ENCODE data around the gene PYDC2. TPM values are rescaled to one million over a fixed set of nuclear protein-coding genes. Genes with fewer than 3 reads are reported as not detected.

PYDC2 gene
- total and polyA plus RNA-seq, 10 of the 15 experiments (the other 5 are each of a cell fraction or from before 2014, with no cell fraction given): not detected

DNA sequence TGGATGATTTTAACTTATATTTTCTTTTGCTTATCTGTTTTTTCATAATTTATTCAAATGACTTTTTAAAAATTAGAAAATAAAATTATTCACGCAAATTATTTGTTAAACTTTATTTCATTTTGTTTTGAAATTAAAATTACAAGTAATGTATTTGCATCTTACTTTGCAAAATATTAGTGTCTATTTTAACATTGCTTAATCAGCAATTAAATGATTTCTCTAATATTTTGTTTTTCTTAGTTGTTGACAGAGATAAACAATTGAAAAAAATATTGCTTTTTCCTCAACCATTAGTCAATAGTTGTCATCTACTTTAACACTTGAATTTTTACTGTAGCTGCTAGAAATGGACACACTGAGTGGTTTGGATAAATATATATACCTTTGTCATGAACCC, 32.8 kb upstream of the PYDC2 start:
- Histone ChIP-seq H2AFZ (ENCODE audit: control insufficient read depth, low read depth, low read length) (no peak overlapping the region), H3K27me3 (replicated peaks in 1 of 2; ENCODE audit: control insufficient read depth in 2 of 2, insufficient read depth in 2 of 2, low read length in 1 of 2) (peaks cover 0 to 1% of the 10 kb centered on the region in 2 experiments; a peak in 1 of 4 replicates), H4K20me1 (ENCODE audit: control insufficient read depth, insufficient read depth) (no peaks in the 10 kb centered on the region), H3K4me2 (ENCODE audit: control insufficient read depth, insufficient read depth) (no peak overlapping the region), H3K9ac (ENCODE audit: control insufficient read depth, insufficient read depth, low read length) (no peak overlapping the region), H3K27ac (ENCODE audit: control insufficient read depth, insufficient read depth) (no peak overlapping the region), H3K79me2 (ENCODE audit: control insufficient read depth, insufficient read depth, low read length) (no peaks in the 10 kb centered on the region), H3K9me3 (replicated peaks; ENCODE audit: control insufficient read depth, insufficient read depth, low read length) (no peaks in the 10 kb centered on the region), H3K36me3 (ENCODE audit: control insufficient read depth in 2 of 2, insufficient read depth in 2 of 2, low read length in 1 of 2) (no peaks in the 10 kb centered on the region), H3K4me3 (no peak overlapping the region), H3K4me1 (ENCODE audit: control insufficient read depth, insufficient read depth, low read length) (no peaks in the 10 kb centered on the region)
- SMC1A ChIA-PET (ENCODE audit: uncharacterized antibody, unreplicated experiment): no interaction called here
- in situ Hi-C loops (cut with MboI): no loop called here
- intact Hi-C loops (cut with micrococcal nuclease; ENCODE audit: unreplicated experiment): no loop called here
- no peak for DNase-seq (ENCODE audit: low read depth, low spot score)
- RAD21 ChIA-PET (ENCODE audit: unreplicated experiment): no interaction called here
- TF ChIP-seq, protein P1, sequence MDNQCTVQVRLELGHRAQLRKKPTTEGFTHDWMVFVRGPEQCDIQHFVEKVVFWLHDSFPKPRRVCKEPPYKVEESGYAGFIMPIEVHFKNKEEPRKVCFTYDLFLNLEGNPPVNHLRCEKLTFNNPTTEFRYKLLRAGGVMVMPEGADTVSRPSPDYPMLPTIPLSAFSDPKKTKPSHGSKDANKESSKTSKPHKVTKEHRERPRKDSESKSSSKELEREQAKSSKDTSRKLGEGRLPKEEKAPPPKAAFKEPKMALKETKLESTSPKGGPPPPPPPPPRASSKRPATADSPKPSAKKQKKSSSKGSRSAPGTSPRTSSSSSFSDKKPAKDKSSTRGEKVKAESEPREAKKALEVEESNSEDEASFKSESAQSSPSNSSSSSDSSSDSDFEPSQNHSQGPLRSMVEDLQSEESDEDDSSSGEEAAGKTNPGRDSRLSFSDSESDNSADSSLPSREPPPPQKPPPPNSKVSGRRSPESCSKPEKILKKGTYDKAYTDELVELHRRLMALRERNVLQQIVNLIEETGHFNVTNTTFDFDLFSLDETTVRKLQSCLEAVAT (IDR thresholded peaks at IDR 0.05): no peak
- TF ChIP-seq ATF7 (IDR thresholded peaks at IDR 0.05; ENCODE audit: low read depth): no peak
- TF ChIP-seq BRCA1 (IDR thresholded peaks at IDR 0.05; ENCODE audit: low read depth, low read length): no peak
- TF ChIP-seq POLR2A (IDR thresholded peaks at IDR 0.05; ENCODE audit: low read depth, low read length): no peak
- no peak for TF ChIP-seq YY1 (IDR thresholded peaks at IDR 0.05; ENCODE audit: low read depth, low read length)
- no peak for TF ChIP-seq CEBPZ (IDR thresholded peaks at IDR 0.05; ENCODE audit: low read depth, low read length)
- POLR2A ChIA-PET: no interaction called here
- CTCF ChIA-PET: no interaction called here
- ATAC-seq: no peak
- FAIRE-seq: no peak
- no TSS peak for BruUV-seq (replicated peaks)
- 80% methylated on average over 1 of the region's 1 CpG for WGBS (ENCODE audit: insufficient coverage, insufficient replicate concordance, low lambda C conversion rate, missing lambda C conversion rate)

Measured in GM12878 (cell line).